GM23338 (cell line): ENCODE data around the gene PUS3. TPM values are rescaled to one million over a fixed set of nuclear protein-coding genes. Genes with fewer than 3 reads are reported as not detected.

ENCODE experiments used
- ATAC-seq: fragments of 200-7000 bp; cut with Tn5 transposase; 3 replicates; pipeline ENCODE4 v1.9.1; 2020
- DNase-seq: peaks from one replicate; pipeline ENCODE4 v3.0.0-alpha.2; 2015; ENCODE audit warnings: low spot score
- H2AFZ ChIP-seq: fragments of 200-600 bp; sonication (generic); 2 replicates; pipeline ENCODE4 v1.8.0; 2016; ENCODE audit warnings: antibody characterized with exemption, mild to moderate bottlenecking, moderate library complexity
- H3F3A ChIP-seq: fragments of 200-600 bp; sonication (generic); replicated peaks from 2 replicates; pipeline ENCODE4 v1.8.0; 2017; ENCODE audit warnings: antibody characterized with exemption, mixed run types, low read depth
- H3K27ac ChIP-seq: fragments of 200-600 bp; sonication (generic); 2 replicates; pipeline ENCODE4 v1.6.1; 2016; ENCODE audit warnings: low read depth
- H3K27me3 ChIP-seq: fragments of 200-600 bp; sonication (generic); 2 replicates; pipeline ENCODE4 v1.8.0; 2016; ENCODE audit warnings: mild to moderate bottlenecking, mixed run types, moderate library complexity; ENCODE audit not compliant: insufficient read depth
- H3K36me3 ChIP-seq: fragments of 200-600 bp; sonication (generic); 2 replicates; pipeline ENCODE4 v1.8.0; 2016; ENCODE audit warnings: mild to moderate bottlenecking; ENCODE audit not compliant: insufficient read depth
- H3K4me1 ChIP-seq: fragments of 200-600 bp; sonication (generic); 2 replicates; pipeline ENCODE4 v1.8.0; 2016; ENCODE audit warnings: mild to moderate bottlenecking, moderate library complexity; ENCODE audit not compliant: insufficient read depth
- H3K4me2 ChIP-seq: fragments of 200-600 bp; sonication (generic); 2 replicates; pipeline ENCODE4 v1.7.1; 2017; ENCODE audit warnings: mixed run types
- H3K4me3 ChIP-seq: fragments of 200-600 bp; sonication (generic); 2 replicates; pipeline ENCODE4 v1.6.1; 2016; ENCODE audit warnings: mixed run types
- H3K79me2 ChIP-seq: fragments of 200-600 bp; sonication (generic); replicated peaks from 2 replicates; pipeline ENCODE4 v1.8.0; 2017; ENCODE audit warnings: mild to moderate bottlenecking; ENCODE audit not compliant: insufficient read depth
- H3K9me2 ChIP-seq: fragments of 200-600 bp; sonication (generic); 2 replicates; pipeline ENCODE4 v1.8.0; 2017; ENCODE audit not compliant: insufficient read depth
- H4K20me1 ChIP-seq: fragments of 200-600 bp; sonication (generic); replicated peaks from 2 replicates; pipeline ENCODE4 v1.8.0; 2017; ENCODE audit warnings: mild to moderate bottlenecking; ENCODE audit not compliant: insufficient read depth
- H3K27ac Mint-ChIP-seq: 2 replicates; pipeline ENCODE4 v1.8.0; 2020; ENCODE audit warnings: inconsistent platforms, mild to moderate bottlenecking, moderate library complexity, mixed read lengths
- H3K27me3 Mint-ChIP-seq: 3 replicates; pipeline ENCODE4 v1.8.0; 2022; ENCODE audit warnings: low read depth, mild to moderate bottlenecking, moderate library complexity, mixed read lengths, inconsistent platforms; ENCODE audit not compliant: insufficient read depth, poor library complexity
- H3K36me3 Mint-ChIP-seq: 3 replicates; pipeline ENCODE4 v1.8.0; 2021; ENCODE audit warnings: low read depth, mild to moderate bottlenecking, inconsistent platforms, moderate library complexity, mixed read lengths
- H3K4me1 Mint-ChIP-seq: 3 replicates; pipeline ENCODE4 v1.8.0; 2020; ENCODE audit warnings: mild to moderate bottlenecking, inconsistent platforms, mixed read lengths
- H3K4me3 Mint-ChIP-seq: 3 replicates; pipeline ENCODE4 v1.8.0; 2021; ENCODE audit warnings: moderate library complexity, mild to moderate bottlenecking, inconsistent platforms, mixed read lengths
- H3K9me3 Mint-ChIP-seq: 3 replicates; pipeline ENCODE4 v1.8.0; 2020; ENCODE audit warnings: moderate library complexity, mild to moderate bottlenecking, inconsistent platforms, mixed read lengths
- CREB1 ChIP-seq: fragments of 250-450 bp; sonication (Bioruptor Pico); IDR thresholded peaks from 2 replicates; pipeline ENCODE4 v1.5.0; 2020; ENCODE audit warnings: low read depth, mild to moderate bottlenecking, moderate library complexity
- CTCF ChIP-seq, 2 experiments: fragments of 200-600 bp in 1 of 2; sonication (generic) in 1 of 2; conservative IDR thresholded peaks; 2 replicates each; pipeline versions ENCODE4 v1.5.1 to v1.6.1; 2016 to 2017; ENCODE audit warnings: antibody characterized with exemption in 2 of 2, low read depth in 2 of 2, mild to moderate bottlenecking in 2 of 2, moderate library complexity in 1 of 2
- EZH2 ChIP-seq: fragments of 200-600 bp; sonication (generic); IDR thresholded peaks from one replicate; pipeline ENCODE4 v1.8.0; 2017; ENCODE audit warnings: antibody characterized with exemption, mild to moderate bottlenecking, low read depth; ENCODE audit not compliant: unreplicated experiment
- EZH2phosphoT487 ChIP-seq: fragments of 200-600 bp; sonication (generic); IDR thresholded peaks from one replicate; pipeline ENCODE4 v1.8.1; 2018; ENCODE audit warnings: antibody characterized with exemption; ENCODE audit not compliant: unreplicated experiment
- JUNB ChIP-seq: IDR thresholded peaks from one replicate; pipeline ENCODE4 v1.6.1; 2016; ENCODE audit warnings: antibody characterized with exemption; ENCODE audit not compliant: unreplicated experiment
- NANOG ChIP-seq: IDR thresholded peaks from 2 replicates; pipeline ENCODE4 v1.6.1; 2016; ENCODE audit warnings: antibody characterized with exemption, borderline replicate concordance
- POLR2AphosphoS5 ChIP-seq: IDR thresholded peaks from 2 replicates; pipeline ENCODE4 v1.6.1; 2016; ENCODE audit warnings: antibody characterized with exemption, low read depth
- REST ChIP-seq: IDR thresholded peaks from one replicate; pipeline ENCODE4 v1.6.1; 2018; ENCODE audit warnings: antibody characterized with exemption; ENCODE audit not compliant: unreplicated experiment
- STAT1 ChIP-seq: IDR thresholded peaks from one replicate; pipeline ENCODE4 v1.6.1; 2016; ENCODE audit warnings: antibody characterized with exemption; ENCODE audit not compliant: unreplicated experiment
- ZNF114 ChIP-seq: fragments of 250-450 bp; sonication (Bioruptor Pico); IDR thresholded peaks from 2 replicates; pipeline ENCODE4 v1.5.0; 2020; ENCODE audit warnings: mild to moderate bottlenecking, moderate library complexity
- ZNF331 ChIP-seq: fragments of 250-450 bp; sonication (Bioruptor Pico); IDR thresholded peaks from 2 replicates; pipeline ENCODE4 v1.5.0; 2020; ENCODE audit warnings: low read depth, mild to moderate bottlenecking, moderate library complexity
- polyA plus RNA-seq: library from polyadenylated mRNA; unstranded; fragments of >200 nt; fragmentation: Nextera tagmentation; extraction: Ambion mirVana; gene quantifications from 2 replicates; pipeline ENCODE4 v1.2.1, GENCODE V29; 2016
- total RNA-seq: library from RNA; depleted of rRNA; stranded (reverse); fragments of >200 nt; shearing (Covaris generic); gene quantifications from 2 replicates; pipeline ENCODE4 v1.2.3, GENCODE V29; 2014
- TF ChIP-seq, protein P1 (sequence below): IDR thresholded peaks from 2 replicates; pipeline ENCODE4 v1.6.1; 2016; ENCODE audit warnings: antibody characterized with exemption
- TF ChIP-seq, protein P2 (sequence below): fragments of 250-450 bp; sonication (Bioruptor Pico); IDR thresholded peaks from 2 replicates; pipeline ENCODE4 v1.5.0; 2020; ENCODE audit warnings: mild to moderate bottlenecking, moderate library complexity

Gene PUS3
- total and polyA plus RNA-seq, 2 experiments from 2014 or later = 15.8 to 24.1 TPM

- H3K36me3 Mint-ChIP-seq = peaks cover 32% of the 10 kb centered on the region; the same call in 2 of the 3 replicates
- Histone ChIP-seq H3K4me2 (no peak overlapping the region), H3K9me2 (no peaks in the 10 kb centered on the region), H3K4me3 (no peak overlapping the region), H3K4me1 (no peaks in the 10 kb centered on the region; the same call in 1 of the 2 replicates), H3K36me3 (peaks cover 32% of the 10 kb centered on the region; the same call in 1 of the 2 replicates), H3K27ac (no peak overlapping the region), H3K27me3 (no peaks in the 10 kb centered on the region), H2AFZ (no peak overlapping the region), H3K79me2 (peaks cover 80% of the 10 kb centered on the region), H4K20me1 (peaks cover 14% of the 10 kb centered on the region), H3F3A (peaks cover 2% of the 10 kb centered on the region; the same call in 1 of the 2 replicates)
- no peak overlapping the region for H3K27ac Mint-ChIP-seq
- DNase-seq = no peak
- peaks cover 8% of the 10 kb centered on the region for H3K27me3 Mint-ChIP-seq
- no peak for ATAC-seq
- peaks cover 7% of the 10 kb centered on the region; the same call in 1 of the 3 replicates for H3K4me1 Mint-ChIP-seq
- no peak overlapping the region for H3K4me3 Mint-ChIP-seq
- TF ChIP-seq POLR2AphosphoS5 (no peak), CREB1 (no peak), CTCF (conservative IDR thresholded peaks at IDR 0.05; ENCODE audit: low read depth in 2 of 2) (no peak), STAT1 (no peak), REST (no peak), JUNB (no peak), EZH2phosphoT487 (no peak), NANOG (no peak), ZNF114 (no peak), EZH2 (no peak), ZNF331 (CRISPR knock-in tag) (no peak)
- TF ChIP-seq, protein P1, sequence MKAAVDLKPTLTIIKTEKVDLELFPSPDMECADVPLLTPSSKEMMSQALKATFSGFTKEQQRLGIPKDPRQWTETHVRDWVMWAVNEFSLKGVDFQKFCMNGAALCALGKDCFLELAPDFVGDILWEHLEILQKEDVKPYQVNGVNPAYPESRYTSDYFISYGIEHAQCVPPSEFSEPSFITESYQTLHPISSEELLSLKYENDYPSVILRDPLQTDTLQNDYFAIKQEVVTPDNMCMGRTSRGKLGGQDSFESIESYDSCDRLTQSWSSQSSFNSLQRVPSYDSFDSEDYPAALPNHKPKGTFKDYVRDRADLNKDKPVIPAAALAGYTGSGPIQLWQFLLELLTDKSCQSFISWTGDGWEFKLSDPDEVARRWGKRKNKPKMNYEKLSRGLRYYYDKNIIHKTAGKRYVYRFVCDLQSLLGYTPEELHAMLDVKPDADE = no peak
- TF ChIP-seq, protein P2, sequence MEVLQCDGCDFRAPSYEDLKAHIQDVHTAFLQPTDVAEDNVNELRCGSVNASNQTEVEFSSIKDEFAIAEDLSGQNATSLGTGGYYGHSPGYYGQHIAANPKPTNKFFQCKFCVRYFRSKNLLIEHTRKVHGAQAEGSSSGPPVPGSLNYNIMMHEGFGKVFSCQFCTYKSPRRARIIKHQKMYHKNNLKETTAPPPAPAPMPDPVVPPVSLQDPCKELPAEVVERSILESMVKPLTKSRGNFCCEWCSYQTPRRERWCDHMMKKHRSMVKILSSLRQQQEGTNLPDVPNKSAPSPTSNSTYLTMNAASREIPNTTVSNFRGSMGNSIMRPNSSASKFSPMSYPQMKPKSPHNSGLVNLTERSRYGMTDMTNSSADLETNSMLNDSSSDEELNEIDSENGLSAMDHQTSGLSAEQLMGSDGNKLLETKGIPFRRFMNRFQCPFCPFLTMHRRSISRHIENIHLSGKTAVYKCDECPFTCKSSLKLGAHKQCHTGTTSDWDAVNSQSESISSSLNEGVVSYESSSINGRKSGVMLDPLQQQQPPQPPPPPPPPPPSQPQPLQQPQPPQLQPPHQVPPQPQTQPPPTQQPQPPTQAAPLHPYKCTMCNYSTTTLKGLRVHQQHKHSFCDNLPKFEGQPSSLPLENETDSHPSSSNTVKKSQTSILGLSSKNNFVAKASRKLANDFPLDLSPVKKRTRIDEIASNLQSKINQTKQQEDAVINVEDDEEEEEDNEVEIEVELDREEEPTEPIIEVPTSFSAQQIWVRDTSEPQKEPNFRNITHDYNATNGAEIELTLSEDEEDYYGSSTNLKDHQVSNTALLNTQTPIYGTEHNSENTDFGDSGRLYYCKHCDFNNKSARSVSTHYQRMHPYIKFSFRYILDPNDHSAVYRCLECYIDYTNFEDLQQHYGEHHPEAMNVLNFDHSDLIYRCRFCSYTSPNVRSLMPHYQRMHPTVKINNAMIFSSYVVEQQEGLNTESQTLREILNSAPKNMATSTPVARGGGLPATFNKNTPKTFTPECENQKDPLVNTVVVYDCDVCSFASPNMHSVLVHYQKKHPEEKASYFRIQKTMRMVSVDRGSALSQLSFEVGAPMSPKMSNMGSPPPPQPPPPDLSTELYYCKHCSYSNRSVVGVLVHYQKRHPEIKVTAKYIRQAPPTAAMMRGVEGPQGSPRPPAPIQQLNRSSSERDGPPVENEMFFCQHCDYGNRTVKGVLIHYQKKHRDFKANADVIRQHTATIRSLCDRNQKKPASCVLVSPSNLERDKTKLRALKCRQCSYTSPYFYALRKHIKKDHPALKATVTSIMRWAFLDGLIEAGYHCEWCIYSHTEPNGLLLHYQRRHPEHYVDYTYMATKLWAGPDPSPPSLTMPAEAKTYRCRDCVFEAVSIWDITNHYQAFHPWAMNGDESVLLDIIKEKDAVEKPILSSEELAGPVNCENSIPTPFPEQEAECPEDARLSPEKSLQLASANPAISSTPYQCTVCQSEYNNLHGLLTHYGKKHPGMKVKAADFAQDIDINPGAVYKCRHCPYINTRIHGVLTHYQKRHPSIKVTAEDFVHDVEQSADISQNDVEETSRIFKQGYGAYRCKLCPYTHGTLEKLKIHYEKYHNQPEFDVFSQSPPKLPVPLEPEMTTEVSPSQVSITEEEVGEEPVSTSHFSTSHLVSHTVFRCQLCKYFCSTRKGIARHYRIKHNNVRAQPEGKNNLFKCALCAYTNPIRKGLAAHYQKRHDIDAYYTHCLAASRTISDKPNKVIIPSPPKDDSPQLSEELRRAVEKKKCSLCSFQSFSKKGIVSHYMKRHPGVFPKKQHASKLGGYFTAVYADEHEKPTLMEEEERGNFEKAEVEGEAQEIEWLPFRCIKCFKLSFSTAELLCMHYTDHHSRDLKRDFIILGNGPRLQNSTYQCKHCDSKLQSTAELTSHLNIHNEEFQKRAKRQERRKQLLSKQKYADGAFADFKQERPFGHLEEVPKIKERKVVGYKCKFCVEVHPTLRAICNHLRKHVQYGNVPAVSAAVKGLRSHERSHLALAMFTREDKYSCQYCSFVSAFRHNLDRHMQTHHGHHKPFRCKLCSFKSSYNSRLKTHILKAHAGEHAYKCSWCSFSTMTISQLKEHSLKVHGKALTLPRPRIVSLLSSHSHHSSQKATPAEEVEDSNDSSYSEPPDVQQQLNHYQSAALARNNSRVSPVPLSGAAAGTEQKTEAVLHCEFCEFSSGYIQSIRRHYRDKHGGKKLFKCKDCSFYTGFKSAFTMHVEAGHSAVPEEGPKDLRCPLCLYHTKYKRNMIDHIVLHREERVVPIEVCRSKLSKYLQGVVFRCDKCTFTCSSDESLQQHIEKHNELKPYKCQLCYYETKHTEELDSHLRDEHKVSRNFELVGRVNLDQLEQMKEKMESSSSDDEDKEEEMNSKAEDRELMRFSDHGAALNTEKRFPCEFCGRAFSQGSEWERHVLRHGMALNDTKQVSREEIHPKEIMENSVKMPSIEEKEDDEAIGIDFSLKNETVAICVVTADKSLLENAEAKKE (CRISPR knock-in tag) = no peak
- H3K9me3 Mint-ChIP-seq = peaks cover 4% of the 10 kb centered on the region
Observed at GRCh38 chr11:125892071-125892470, 10.9 kb downstream of the PUS3 start.
